T-helper 2 cell treated with Interferon-gamma antibody and Interleukin-4, amounts not matched to agents 5 μg/mL and 100 μg/mL, for 36 hours (primary cell): ENCODE results near the gene CACHD1.

ENCODE experiments used
- DNase-seq: peaks from one replicate; pipeline ENCODE4 v3.0.0; 2021; ENCODE audit warnings: low spot score
- H3K27ac Mint-ChIP-seq: one replicate; pipeline ENCODE4 v1.8.0; 2021; ENCODE audit warnings: mild to moderate bottlenecking, mixed read lengths
- H3K27me3 Mint-ChIP-seq: one replicate; pipeline ENCODE4 v1.8.0; 2021; ENCODE audit warnings: low read depth, mixed read lengths
- H3K36me3 Mint-ChIP-seq: one replicate; pipeline ENCODE4 v1.8.0; 2021; ENCODE audit warnings: low read depth, mixed read lengths
- H3K4me1 Mint-ChIP-seq: one replicate; pipeline ENCODE4 v1.8.0; 2021; ENCODE audit warnings: low read depth, mixed read lengths
- H3K4me3 Mint-ChIP-seq: one replicate; pipeline ENCODE4 v1.8.0; 2022; ENCODE audit warnings: mild to moderate bottlenecking, moderate library complexity, mixed read lengths
- H3K9me3 Mint-ChIP-seq: one replicate; pipeline ENCODE4 v1.8.0; 2021; ENCODE audit warnings: mixed read lengths

CACHD1 gene

GRCh38 chr1:64546013-64546412 lies 76.1 kb downstream of the CACHD1 start:
- H3K4me1 Mint-ChIP-seq, result peaks cover 41% of the 10 kb centered on the region
- no peak overlapping the region for H3K27ac Mint-ChIP-seq
- DNase-seq, result no peak
- H3K36me3 Mint-ChIP-seq, result no peaks in the 10 kb centered on the region
- peaks cover 16% of the 10 kb centered on the region for H3K27me3 Mint-ChIP-seq
- H3K9me3 Mint-ChIP-seq, result no peaks in the 10 kb centered on the region
- H3K4me3 Mint-ChIP-seq, result no peak overlapping the region

- no peak overlapping the region for H3K27ac Mint-ChIP-seq
- no peak overlapping the region for H3K4me3 Mint-ChIP-seq
- no peaks in the 10 kb centered on the region for H3K36me3 Mint-ChIP-seq
- no peak for DNase-seq
- no peaks in the 10 kb centered on the region for H3K9me3 Mint-ChIP-seq
- H3K27me3 Mint-ChIP-seq, result peaks cover 31% of the 10 kb centered on the region
- peaks cover 36% of the 10 kb centered on the region for H3K4me1 Mint-ChIP-seq
These were observed 79.7 kb downstream of the CACHD1 start for GRCh38 chr1:64549464-64550239.

- H3K4me3 Mint-ChIP-seq, result peak overlapping the region; percentile 18
- peaks cover 31% of the 10 kb centered on the region for H3K27me3 Mint-ChIP-seq
- H3K27ac Mint-ChIP-seq, result peak overlapping the region; percentile 36
- no peaks in the 10 kb centered on the region for H3K36me3 Mint-ChIP-seq
- H3K4me1 Mint-ChIP-seq, result peaks cover 27% of the 10 kb centered on the region
- peak; percentile 26 for DNase-seq
- no peaks in the 10 kb centered on the region for H3K9me3 Mint-ChIP-seq
These were observed 80.6 kb downstream of the CACHD1 start for GRCh38 chr1:64550510-64550909.

GRCh38 chr1:64550946-64551605 lies 81.1 kb downstream of the CACHD1 start:
- H3K27ac Mint-ChIP-seq, result peak overlapping the region; percentile 12

GRCh38 chr1:64553285-64553684 lies 83.4 kb downstream of the CACHD1 start:
- Mint-ChIP-seq H3K4me1 (peaks cover 26% of the 10 kb centered on the region), H3K27ac (no peak overlapping the region), H3K27me3 (peaks cover 33% of the 10 kb centered on the region), H3K36me3 (no peaks in the 10 kb centered on the region), H3K9me3 (no peaks in the 10 kb centered on the region), H3K4me3 (no peak overlapping the region)
- DNase-seq, result no peak

More at GRCh38 chr1:64550946-64551605, 81.1 kb downstream of the CACHD1 start:
- H3K4me1 Mint-ChIP-seq, result peaks cover 26% of the 10 kb centered on the region
- no peak overlapping the region for H3K4me3 Mint-ChIP-seq
- DNase-seq, result no peak
- no peaks in the 10 kb centered on the region for H3K9me3 Mint-ChIP-seq
- H3K27me3 Mint-ChIP-seq, result peaks cover 34% of the 10 kb centered on the region
- H3K36me3 Mint-ChIP-seq, result no peaks in the 10 kb centered on the region

- H3K27me3 Mint-ChIP-seq, result peaks cover 38% of the 10 kb centered on the region
- no peaks in the 10 kb centered on the region for H3K36me3 Mint-ChIP-seq
- no peak overlapping the region for H3K27ac Mint-ChIP-seq
- H3K4me1 Mint-ChIP-seq, result peaks cover 9% of the 10 kb centered on the region
- no peak overlapping the region for H3K4me3 Mint-ChIP-seq
- no peaks in the 10 kb centered on the region for H3K9me3 Mint-ChIP-seq
- no peak for DNase-seq
These were observed 86.0 kb downstream of the CACHD1 start for GRCh38 chr1:64555947-64556346.

GRCh38 chr1:64561993-64562392 lies 92.1 kb downstream of the CACHD1 start:
- H3K27ac Mint-ChIP-seq, result no peak overlapping the region
- H3K27me3 Mint-ChIP-seq, result peaks cover 32% of the 10 kb centered on the region
- no peaks in the 10 kb centered on the region for H3K36me3 Mint-ChIP-seq
- no peak for DNase-seq
- H3K4me1 Mint-ChIP-seq, result no peaks in the 10 kb centered on the region
- H3K9me3 Mint-ChIP-seq, result peaks cover 6% of the 10 kb centered on the region
- H3K4me3 Mint-ChIP-seq, result no peak overlapping the region

DNA sequence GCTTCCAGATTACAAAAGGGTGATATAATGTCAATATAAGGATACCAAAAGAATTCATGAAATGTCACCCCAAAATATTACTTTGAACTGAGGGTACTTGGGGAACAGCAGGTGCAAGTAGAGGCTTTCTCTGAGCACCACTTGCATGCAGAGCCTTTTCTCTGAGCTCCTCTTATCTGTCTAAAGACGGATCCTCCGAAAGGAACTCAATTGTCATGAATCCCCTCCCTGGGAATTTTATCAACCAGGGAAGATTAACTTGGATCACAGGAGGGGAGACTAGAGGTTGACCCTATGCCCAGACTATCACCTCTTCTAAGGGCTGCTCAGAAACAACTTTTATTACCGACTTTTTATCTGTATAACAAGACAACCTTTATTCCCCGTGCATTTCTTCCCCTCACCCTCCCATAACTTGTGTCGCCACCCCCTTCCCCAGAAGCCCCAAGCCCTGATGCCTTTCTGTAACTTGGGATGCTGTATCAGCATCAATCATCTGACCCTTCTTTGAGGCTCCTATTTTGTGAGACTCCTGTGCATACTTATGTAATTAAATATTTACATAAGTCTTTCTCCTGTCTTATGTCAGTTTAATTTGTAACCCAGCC lies 94.1 kb downstream of the CACHD1 start:
- Mint-ChIP-seq H3K27ac (no peak overlapping the region), H3K27me3 (peaks cover 25% of the 10 kb centered on the region), H3K36me3 (no peaks in the 10 kb centered on the region), H3K4me3 (no peak overlapping the region), H3K4me1 (no peaks in the 10 kb centered on the region), H3K9me3 (peaks cover 6% of the 10 kb centered on the region)
- no peak for DNase-seq

GRCh38 chr1:64564891-64565290 lies 95.0 kb downstream of the CACHD1 start:
- Mint-ChIP-seq H3K36me3 (no peaks in the 10 kb centered on the region), H3K27me3 (peaks cover 20% of the 10 kb centered on the region), H3K4me3 (no peak overlapping the region), H3K4me1 (no peaks in the 10 kb centered on the region), H3K27ac (no peak overlapping the region), H3K9me3 (peaks cover 6% of the 10 kb centered on the region)
- no peak for DNase-seq

DNA sequence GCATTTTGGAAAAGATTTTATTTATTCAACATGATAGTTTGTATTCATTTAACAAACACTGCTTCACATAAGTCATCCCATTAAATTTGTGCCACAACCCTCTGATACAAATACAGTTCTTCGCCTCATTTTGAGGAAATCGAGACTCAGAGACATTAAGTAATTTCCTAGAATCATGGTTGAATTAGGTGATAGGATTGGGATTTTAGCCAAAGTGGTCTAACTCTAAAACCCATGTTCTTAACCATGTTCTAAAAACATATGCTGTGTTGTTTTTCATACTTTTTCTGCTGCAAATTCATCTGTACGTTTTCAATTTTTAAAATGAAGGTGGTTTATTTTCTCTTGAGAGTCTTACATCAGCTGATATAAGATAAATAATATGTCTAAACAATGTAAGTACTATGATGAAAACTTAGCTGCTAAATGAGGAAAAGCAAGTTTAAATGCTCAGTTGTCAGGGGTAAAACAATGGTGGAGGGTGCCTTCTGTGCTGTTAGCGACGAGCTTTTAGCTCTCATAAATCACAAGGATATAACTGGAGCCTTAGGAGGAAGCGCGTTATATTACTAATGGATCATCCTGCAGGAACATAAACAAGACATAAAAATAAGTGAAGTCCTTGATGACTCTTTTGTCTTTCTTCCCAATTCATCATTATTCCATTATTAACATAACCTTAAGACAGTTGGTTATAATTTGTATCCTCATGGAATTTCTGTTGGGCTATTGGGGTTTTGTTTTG lies 97.7 kb downstream of the CACHD1 start:
- no peak for DNase-seq
- Mint-ChIP-seq H3K9me3 (peaks cover 5% of the 10 kb centered on the region), H3K27ac (no peak overlapping the region), H3K4me1 (no peaks in the 10 kb centered on the region), H3K36me3 (no peaks in the 10 kb centered on the region), H3K27me3 (peaks cover 14% of the 10 kb centered on the region), H3K4me3 (no peak overlapping the region)

- H3K9me3 Mint-ChIP-seq, result peaks cover under 1% of the 10 kb centered on the region
- no peak overlapping the region for H3K4me3 Mint-ChIP-seq
- H3K4me1 Mint-ChIP-seq, result no peaks in the 10 kb centered on the region
- H3K27ac Mint-ChIP-seq, result no peak overlapping the region
- no peaks in the 10 kb centered on the region for H3K36me3 Mint-ChIP-seq
- H3K27me3 Mint-ChIP-seq, result peaks cover 10% of the 10 kb centered on the region
- DNase-seq, result no peak
These were observed 98.2 kb downstream of the CACHD1 start for GRCh38 chr1:64568171-64568450.

DNA sequence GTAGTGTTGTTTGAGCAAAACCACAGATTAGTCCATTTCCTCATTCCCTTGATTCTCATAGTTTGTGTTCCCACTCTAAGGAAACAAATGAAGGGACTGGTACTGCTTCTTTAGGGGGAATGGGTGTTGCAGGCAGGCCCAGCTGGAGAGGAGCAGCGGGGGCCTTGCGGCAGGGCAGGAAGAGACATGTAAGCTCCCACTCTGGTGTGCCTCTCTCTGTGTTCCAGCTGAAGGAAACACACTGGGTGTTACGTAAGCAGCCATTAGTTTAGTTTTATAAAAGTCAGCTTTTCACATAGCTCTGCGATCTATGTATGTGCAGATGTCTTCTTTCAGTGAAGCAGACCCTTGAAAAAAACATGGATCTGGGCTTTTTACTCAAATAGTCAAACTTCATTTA lies 99.5 kb downstream of the CACHD1 start:
- no peak overlapping the region for H3K4me3 Mint-ChIP-seq
- no peaks in the 10 kb centered on the region for H3K4me1 Mint-ChIP-seq
- peaks cover 9% of the 10 kb centered on the region for H3K27me3 Mint-ChIP-seq
- H3K36me3 Mint-ChIP-seq, result no peaks in the 10 kb centered on the region
- no peak for DNase-seq
- no peaks in the 10 kb centered on the region for H3K9me3 Mint-ChIP-seq
- H3K27ac Mint-ChIP-seq, result no peak overlapping the region

DNA sequence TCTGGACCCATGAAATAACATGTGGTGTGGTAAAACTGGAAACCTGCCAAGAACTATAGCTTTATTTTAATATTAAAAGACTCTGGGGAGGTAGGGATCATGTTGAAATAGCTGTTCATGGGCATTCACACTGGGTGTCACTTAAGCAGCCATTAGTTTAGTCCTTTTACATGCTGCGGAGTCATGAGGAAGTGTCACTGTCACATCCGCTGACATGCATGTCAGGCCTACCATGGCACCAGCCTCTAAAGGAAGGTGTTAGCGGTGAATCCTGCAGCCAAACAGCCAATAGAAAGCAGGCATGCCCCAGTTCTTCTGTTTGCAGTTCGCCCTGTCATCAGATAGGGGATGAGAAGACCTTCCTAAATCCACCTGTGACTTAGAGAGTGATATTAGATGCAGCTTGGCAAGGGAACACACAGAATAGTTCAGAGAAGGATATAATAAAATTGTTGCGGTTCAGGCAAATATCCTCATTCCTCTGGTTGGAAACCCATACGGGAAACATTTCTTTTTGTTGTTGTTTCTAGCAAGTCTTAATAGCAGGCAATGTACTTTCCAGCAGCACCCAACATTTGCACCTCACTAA lies 100.4 kb downstream of the CACHD1 start:
- Mint-ChIP-seq H3K9me3 (no peaks in the 10 kb centered on the region), H3K36me3 (no peaks in the 10 kb centered on the region), H3K4me3 (no peak overlapping the region), H3K4me1 (no peaks in the 10 kb centered on the region), H3K27ac (no peak overlapping the region), H3K27me3 (peaks cover 8% of the 10 kb centered on the region)
- no peak for DNase-seq
